ENCODE data around the gene CUL9.
"Not testable (repeated sequence)": the region's sequence is repeated elsewhere in the genome, so short reads cannot be mapped to it uniquely, and the experiment has no call there.

CUL9 gene

GRCh38 chr6:43181942-43182860 lies at the start of gene CUL9:
CUL9 (plus strand) TSS chr6:43182196; CDS start chr6:43184311, 2,115 bp downstream.
- DNase-seq (ENCODE audit: low read depth in 2 of 2) = peak; percentile 51 to 75

GRCh38 chr6:43138267-43138666 lies 43.7 kb upstream of the CUL9 start:
- no peak for DNase-seq (ENCODE audit: low read depth in 2 of 2)

- not testable (repeated sequence) for DNase-seq (ENCODE audit: low read depth in 2 of 2)
Measured at GRCh38 chr6:43139973-43140372, 42.0 kb upstream of the CUL9 start.

- DNase-seq (ENCODE audit: low read depth in 2 of 2) = no peak
Measured at GRCh38 chr6:43141644-43142043, 40.4 kb upstream of the CUL9 start.

GRCh38 chr6:43142101-43142500 lies 39.9 kb upstream of the CUL9 start:
- DNase-seq (ENCODE audit: low read depth in 2 of 2) = peak in 1 of 2 donors; percentile 12

- DNase-seq (ENCODE audit: low read depth in 2 of 2) = peak; percentile 39 to 63
Measured at GRCh38 chr6:43143235-43144128, 38.5 kb upstream of the CUL9 start.

- no peak for DNase-seq (ENCODE audit: low read depth in 2 of 2)
Measured at GRCh38 chr6:43144879-43145278, 37.1 kb upstream of the CUL9 start.

GRCh38 chr6:43146261-43146660 lies 35.7 kb upstream of the CUL9 start:
- DNase-seq (ENCODE audit: low read depth in 2 of 2) = no peak

- no peak for DNase-seq (ENCODE audit: low read depth in 2 of 2)
Measured at GRCh38 chr6:43146709-43147688, 35.0 kb upstream of the CUL9 start.

- DNase-seq (ENCODE audit: low read depth in 2 of 2) = no peak
Measured at GRCh38 chr6:43147691-43148477, 34.1 kb upstream of the CUL9 start.

- no peak for DNase-seq (ENCODE audit: low read depth in 2 of 2)
Measured at GRCh38 chr6:43149265-43149664, 32.7 kb upstream of the CUL9 start.

GRCh38 chr6:43150051-43150751 lies 31.8 kb upstream of the CUL9 start:
- DNase-seq (ENCODE audit: low read depth in 2 of 2) = no peak

GRCh38 chr6:43159599-43159998 lies 22.4 kb upstream of the CUL9 start:
- no peak for DNase-seq (ENCODE audit: low read depth in 2 of 2)

GRCh38 chr6:43163899-43164298 lies 18.1 kb upstream of the CUL9 start:
- no peak for DNase-seq (ENCODE audit: low read depth in 2 of 2)

- no peak for DNase-seq (ENCODE audit: low read depth in 2 of 2)
Measured at GRCh38 chr6:43170417-43170930, 11.5 kb upstream of the CUL9 start.

GRCh38 chr6:43170931-43171706 lies 10.9 kb upstream of the CUL9 start, which contains the start of gene SRF:
SRF (plus strand) TSS chr6:43171269; CDS start chr6:43171657, 388 bp downstream.
- peak; percentile 97 to 99 for DNase-seq (ENCODE audit: low read depth in 2 of 2)

- DNase-seq (ENCODE audit: low read depth in 2 of 2) = peak in 1 of 2 donors; percentile 38
Measured at GRCh38 chr6:43171707-43172103, 10.3 kb upstream of the CUL9 start.

Measured in stimulated activated CD8-positive, alpha-beta memory T cell treated with anti-CD3 and anti-CD28 coated beads, Interleukin-7, amount 100 ng/mL, for 4 hours (primary cell).